ENCODE results near the gene ZNF606.

The ZNF606 gene

DNA sequence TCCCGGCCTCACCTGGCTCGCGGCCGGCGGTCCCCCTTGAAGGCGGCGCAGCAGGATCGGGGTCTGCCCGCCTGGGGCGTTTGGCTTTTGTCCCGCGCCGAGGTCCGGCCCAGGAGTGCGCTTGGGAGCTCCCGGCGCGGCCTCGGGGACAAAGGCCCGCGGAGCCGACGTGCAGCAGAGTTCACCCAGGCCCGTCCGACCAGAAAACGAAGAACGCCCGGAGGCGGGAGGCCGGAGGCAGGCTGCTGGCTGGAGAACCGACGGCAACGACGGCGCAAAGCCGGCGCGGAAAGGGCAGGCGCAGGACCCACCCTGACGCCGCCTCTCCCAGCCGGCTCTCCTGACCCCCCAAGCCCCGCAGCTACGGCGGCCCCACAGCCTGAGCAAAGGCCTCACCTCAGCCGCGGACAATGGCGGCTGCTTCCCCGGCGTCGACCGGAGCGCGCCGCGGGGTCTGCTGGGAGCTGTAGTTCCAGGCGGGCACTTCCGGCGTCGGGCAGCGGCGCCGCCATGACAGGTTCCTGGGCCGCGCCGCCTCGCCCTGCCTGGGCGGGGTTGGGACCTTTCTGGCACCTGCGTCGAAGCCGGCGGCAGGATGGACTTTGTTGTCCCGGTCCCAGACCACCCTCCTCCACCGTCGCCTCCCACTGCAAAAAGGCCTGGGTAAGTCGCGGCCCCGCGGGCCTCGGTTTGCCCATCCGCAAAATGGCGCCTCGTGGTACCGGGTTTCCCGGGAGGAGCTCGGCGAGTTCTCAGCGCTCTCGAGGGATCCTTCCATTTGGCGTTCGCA, at the start of gene ZNF606:
TSS of gene ZNF606 (minus strand) at position 437 of the 790 bp plus-strand sequence. CDS start 1,501 bp downstream, outside the sequence.
- Histone ChIP-seq H3K4me3 (peak within 1 kb of the TSS; percentile 61), H3K9me3 (peaks cover 21% of the 10 kb centered on the region), H3K27me3 (ENCODE audit: low read depth) (no peaks in the 10 kb centered on the region), H3K36me3 (replicated peaks) (peaks cover 3% of the 10 kb centered on the region; the same call in 1 of the 2 replicates), H3K4me1 (no peaks in the 10 kb centered on the region)
- in situ Hi-C loops (cut with MboI; ENCODE audit: low sequenced_read_pairs): no loop called here
- DNase-seq (ENCODE audit: low spot score in 2 of 2): peak; percentile 69 to 81

DNA sequence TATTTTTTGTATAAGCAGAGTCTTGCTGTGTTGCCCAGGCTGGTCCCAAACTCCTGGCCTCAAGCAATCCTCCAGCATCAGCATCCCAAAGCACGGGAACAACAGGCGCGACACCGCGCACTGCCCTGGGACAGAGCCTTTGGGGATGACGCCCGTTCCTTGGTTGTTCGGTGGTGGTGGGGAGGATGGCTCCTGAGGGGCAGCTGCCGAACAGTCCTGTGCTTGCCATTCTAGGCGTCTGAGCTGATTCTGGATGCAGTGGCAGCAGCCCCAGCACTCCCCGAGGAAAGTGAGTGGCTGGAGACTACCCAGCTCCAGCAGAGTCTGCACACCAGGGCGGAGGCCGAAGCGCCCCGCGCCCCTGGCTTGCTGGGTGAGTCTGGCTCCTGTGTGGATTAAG, 49.6 kb upstream of the ZNF606 start:
- Histone ChIP-seq H3K36me3 (replicated peaks) (no peaks in the 10 kb centered on the region), H3K4me3 (no peak overlapping the region), H3K4me1 (no peaks in the 10 kb centered on the region), H3K9me3 (peaks cover 7% of the 10 kb centered on the region; the same call in 1 of the 2 replicates), H3K27me3 (ENCODE audit: low read depth) (no peaks in the 10 kb centered on the region)
- no peak for DNase-seq (ENCODE audit: low spot score in 2 of 2)
- in situ Hi-C loops (cut with MboI; ENCODE audit: low sequenced_read_pairs): no loop called here

DNA sequence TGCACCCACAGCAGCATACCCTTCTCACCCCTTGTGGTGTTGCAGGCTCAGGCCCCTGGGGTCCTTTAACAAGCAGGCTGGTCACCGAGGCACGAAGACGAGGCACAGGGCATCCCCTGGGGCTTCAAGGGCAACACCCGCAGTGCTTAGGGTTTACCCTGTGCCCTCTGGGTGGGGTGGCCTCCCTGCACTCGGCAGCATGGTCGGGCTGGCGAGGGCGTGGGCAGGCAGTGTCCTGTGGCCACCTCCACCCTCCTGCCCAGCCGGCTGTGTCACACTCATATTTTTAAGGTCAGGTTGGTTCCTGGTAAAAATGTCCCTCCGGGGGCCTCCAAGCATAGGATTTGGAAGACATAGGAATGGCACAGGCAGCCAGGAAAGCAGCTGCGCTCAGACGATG, 45.1 kb upstream of the ZNF606 start:
- Histone ChIP-seq H3K9me3 (peaks cover 7% of the 10 kb centered on the region; the same call in 1 of the 2 replicates), H3K4me1 (no peaks in the 10 kb centered on the region), H3K4me3 (no peak overlapping the region), H3K36me3 (replicated peaks) (no peaks in the 10 kb centered on the region), H3K27me3 (ENCODE audit: low read depth) (no peaks in the 10 kb centered on the region)
- in situ Hi-C loops (cut with MboI; ENCODE audit: low sequenced_read_pairs): no loop called here
- no peak for DNase-seq (ENCODE audit: low spot score in 2 of 2)

DNA sequence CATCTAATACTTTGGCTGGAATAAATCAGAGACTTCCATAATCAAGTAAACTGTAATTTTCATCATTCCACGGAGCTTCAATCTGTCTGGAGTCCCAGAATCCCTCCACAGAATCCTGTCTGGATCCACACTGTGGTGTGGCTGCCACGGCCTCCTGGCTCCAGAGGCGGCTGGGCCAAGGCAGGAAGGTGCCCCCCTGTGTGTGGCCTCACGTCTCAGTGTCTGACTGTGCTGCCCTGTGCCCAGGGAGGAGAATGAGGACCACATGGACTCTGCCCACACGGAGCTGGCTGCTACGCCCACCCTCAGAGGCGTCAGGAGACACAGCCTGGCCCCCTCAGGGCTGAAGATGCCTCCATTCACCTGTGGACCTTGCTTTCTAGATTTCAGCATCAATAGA, 44.2 kb upstream of the ZNF606 start:
- Histone ChIP-seq H3K36me3 (replicated peaks) (no peaks in the 10 kb centered on the region), H3K4me1 (no peaks in the 10 kb centered on the region), H3K27me3 (ENCODE audit: low read depth) (no peaks in the 10 kb centered on the region), H3K4me3 (no peak overlapping the region), H3K9me3 (peaks cover under 1% of the 10 kb centered on the region; the same call in 1 of the 2 replicates)
- no peak for DNase-seq (ENCODE audit: low spot score in 2 of 2)
- in situ Hi-C loops (cut with MboI; ENCODE audit: low sequenced_read_pairs): no loop called here

DNA sequence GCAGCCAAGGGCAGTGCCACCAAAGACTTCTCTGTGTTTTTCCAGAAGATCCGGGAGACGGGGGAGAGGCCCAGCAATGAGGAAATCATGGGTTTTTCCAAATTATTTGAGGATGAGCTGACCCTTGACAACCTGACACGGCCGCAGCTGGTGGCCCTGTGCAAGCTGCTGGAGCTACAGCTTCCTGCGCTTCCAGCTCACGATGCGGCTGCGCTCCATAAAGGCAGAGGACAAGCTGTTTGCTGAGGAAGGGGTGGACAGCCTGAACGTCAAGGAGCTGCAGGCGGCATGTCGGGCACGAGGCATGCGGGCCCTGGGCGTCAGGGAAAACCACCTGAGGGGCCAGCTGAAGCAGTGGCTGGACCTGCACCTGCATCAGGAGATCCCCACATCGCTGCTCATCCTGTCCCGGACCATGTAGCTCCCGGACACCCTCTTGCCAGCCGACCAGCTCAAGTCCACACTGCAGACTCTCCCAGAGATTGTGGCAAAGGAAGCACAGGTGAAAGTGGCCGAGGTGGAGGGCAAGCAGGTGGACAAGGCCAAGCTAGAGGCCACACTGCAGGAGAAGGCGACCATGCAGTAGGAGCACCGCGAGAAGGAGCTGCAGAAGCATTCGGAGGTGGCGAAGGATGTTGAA, 42.9 kb upstream of the ZNF606 start:
- in situ Hi-C loops (cut with MboI; ENCODE audit: low sequenced_read_pairs): no loop called here

DNA sequence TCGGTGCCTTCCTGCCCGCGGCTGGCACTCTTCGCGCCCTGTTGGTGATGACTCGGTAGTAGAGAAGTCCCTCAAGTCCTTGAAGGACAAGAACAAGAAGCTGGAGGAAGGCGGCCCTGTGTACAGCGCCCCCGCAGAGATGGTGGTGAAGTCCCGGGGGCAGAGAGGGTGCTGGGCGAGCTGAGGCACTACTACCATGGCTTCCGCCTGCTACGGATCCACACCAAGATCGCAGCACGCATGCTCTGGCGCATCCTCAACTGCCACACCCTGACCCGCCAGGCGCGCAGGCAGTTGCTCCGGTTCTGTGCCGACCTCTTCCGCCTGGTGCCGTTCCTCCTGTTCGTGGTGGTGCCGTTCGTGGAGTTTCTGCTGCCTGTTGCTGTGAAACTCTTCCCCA, 42.3 kb upstream of the ZNF606 start:
- DNase-seq (ENCODE audit: low spot score in 2 of 2): peak in 1 of 2 experiments; percentile 11
- Histone ChIP-seq H3K27me3 (ENCODE audit: low read depth) (no peaks in the 10 kb centered on the region), H3K36me3 (replicated peaks) (no peaks in the 10 kb centered on the region), H3K4me1 (no peaks in the 10 kb centered on the region), H3K4me3 (no peak overlapping the region), H3K9me3 (no peaks in the 10 kb centered on the region)
- in situ Hi-C loops (cut with MboI; ENCODE audit: low sequenced_read_pairs): no loop called here

More for the DNA sequence above, 42.9 kb upstream of the ZNF606 start:
- Histone ChIP-seq H3K36me3 (replicated peaks) (no peaks in the 10 kb centered on the region), H3K4me3 (no peak overlapping the region), H3K9me3 (no peaks in the 10 kb centered on the region), H3K4me1 (no peaks in the 10 kb centered on the region), H3K27me3 (ENCODE audit: low read depth) (no peaks in the 10 kb centered on the region)
- DNase-seq (ENCODE audit: low spot score in 2 of 2): no peak

DNA sequence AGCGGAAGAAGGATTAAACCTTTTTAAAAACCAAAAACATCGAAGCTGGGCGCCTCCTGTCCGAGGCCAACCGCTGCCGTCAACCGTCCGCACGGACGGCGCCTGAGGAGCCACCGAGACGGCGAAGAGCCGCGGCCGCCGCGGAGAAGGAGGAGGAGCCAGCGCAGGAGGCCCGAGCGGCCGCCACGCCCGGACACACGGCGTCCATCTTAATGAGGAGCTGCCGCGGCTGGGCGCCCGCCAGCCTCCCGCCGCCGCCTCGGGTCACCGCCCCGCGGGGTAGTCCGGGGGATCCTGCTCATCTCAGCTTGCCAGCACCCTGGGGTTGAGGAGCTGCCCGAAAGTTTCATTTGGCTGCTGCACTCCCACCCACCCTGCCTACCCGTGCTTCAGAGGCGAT, 41.8 kb upstream of the ZNF606 start:
- Histone ChIP-seq H3K4me1 (no peaks in the 10 kb centered on the region), H3K27me3 (ENCODE audit: low read depth) (no peaks in the 10 kb centered on the region), H3K4me3 (no peak overlapping the region), H3K36me3 (replicated peaks) (no peaks in the 10 kb centered on the region), H3K9me3 (no peaks in the 10 kb centered on the region)
- DNase-seq (ENCODE audit: low spot score in 2 of 2): no peak
- in situ Hi-C loops (cut with MboI; ENCODE audit: low sequenced_read_pairs): no loop called here

DNA sequence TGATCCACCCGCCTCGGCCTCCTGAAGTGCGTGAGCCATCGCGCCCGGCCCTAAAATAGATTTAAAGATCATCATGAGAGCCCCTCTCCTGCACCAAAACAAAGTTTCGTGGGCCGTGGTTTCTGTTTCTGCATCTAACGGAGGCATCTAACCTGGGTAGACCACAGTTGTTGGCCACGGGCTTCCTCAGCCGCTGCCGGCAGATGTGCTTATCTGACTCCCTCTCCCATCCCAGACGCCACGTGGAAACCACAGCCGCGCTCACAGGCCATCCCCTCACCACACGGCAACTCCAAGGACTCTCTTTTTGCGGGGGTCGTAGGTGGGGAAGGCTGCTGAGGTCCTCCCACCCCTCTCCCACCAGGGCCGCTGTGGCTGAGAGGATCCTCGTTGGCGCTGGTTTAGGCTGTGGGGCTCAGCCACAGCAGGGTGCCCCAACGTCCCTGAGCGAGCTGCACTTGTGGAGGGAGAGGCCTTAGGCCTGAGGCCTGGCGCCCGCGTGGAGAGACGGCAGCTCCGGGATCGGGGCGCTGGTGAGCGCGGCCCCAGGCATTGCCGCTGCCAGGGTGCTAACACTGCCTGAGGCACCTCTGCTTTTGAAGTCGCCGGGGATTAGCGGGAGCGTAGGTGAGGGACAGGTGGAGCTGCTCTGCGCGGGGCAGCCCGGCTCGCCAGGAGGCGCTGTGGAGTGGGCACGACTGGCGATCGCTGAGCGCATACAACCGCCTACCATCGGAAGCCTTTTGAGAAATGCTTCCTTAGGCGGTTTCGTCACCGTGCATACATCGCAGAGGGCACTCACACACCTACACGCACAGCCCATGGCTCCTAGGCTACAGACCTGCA, 40.1 kb upstream of the ZNF606 start:
- no peak overlapping the region for H3K4me3 ChIP-seq
- H3K4me1 ChIP-seq: no peaks in the 10 kb centered on the region
- no peaks in the 10 kb centered on the region for H3K27me3 ChIP-seq (ENCODE audit: low read depth)
- no peak for DNase-seq (ENCODE audit: low spot score in 2 of 2)
- no peaks in the 10 kb centered on the region for H3K9me3 ChIP-seq
- in situ Hi-C loops (cut with MboI; ENCODE audit: low sequenced_read_pairs): no loop called here
- no peaks in the 10 kb centered on the region for H3K36me3 ChIP-seq (replicated peaks)

DNA sequence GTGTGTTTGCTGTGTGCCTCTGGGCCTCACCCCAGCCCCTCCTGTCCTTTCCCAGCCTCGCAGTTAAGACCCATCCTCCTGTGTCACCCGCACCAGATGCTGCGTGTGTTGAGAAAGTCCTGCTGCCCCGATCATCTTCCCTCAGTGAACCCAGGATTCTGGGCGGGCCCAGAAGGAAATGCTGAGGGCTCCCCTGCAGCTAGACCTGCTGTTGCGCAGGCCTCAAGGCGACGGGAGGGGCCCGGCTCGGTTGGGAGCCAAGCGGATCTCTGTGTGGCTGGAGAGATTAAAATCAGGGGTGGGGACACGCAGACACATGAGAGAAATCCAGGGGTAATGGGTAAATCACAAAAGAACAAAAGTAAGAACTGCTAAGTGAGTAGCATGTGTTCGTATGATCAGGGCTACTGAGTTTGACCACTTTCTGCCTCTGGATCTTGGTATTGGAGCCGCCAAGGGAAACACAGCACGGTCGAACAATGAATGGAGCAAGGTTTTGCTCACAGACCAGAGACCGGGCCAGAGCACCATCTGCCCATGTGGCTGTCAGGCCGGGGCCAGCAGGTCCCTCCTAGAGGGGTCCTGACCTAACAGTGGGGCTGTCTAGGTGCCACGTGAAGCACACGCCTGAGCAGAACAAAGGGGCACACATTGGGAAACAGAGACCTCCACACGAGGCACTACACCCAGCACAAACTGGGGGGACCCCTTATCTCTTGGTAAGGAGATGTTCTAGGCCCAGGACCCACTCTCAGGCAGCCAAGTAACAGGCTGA, 38.3 kb upstream of the ZNF606 start:
- Histone ChIP-seq H3K9me3 (no peaks in the 10 kb centered on the region), H3K4me3 (no peak overlapping the region), H3K27me3 (ENCODE audit: low read depth) (no peaks in the 10 kb centered on the region), H3K4me1 (no peaks in the 10 kb centered on the region), H3K36me3 (replicated peaks) (no peaks in the 10 kb centered on the region)
- in situ Hi-C loops (cut with MboI; ENCODE audit: low sequenced_read_pairs): no loop called here
- DNase-seq (ENCODE audit: low spot score in 2 of 2): no peak

DNA sequence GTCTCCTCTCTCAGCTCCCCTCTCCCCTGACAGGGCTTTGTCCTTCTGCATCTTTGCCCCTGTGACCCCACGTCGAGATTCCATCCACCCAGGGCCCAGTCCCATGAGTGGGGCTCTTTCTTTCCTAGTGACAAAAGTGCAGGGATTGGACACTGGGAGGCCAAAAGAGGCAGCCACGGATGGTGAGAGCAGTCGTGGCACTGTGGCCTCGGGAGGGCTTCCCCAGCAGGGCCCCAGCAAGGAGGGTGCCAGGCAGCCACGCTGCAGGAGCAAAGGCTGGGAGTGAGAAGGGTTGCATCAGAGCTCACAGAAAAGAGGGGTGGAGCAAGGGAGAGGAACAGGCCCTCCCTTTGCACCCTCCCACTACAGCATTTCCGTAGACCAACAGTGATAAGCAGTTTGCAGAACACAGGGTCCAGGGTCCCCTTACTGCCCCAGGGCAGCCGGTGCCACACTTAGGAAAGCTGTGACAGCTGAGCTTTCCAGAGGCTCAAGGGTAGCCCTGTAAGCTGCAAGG, 36.1 kb upstream of the ZNF606 start:
- no peaks in the 10 kb centered on the region for H3K36me3 ChIP-seq (replicated peaks)
- no peaks in the 10 kb centered on the region for H3K9me3 ChIP-seq
- no peaks in the 10 kb centered on the region for H3K4me1 ChIP-seq
- no peak overlapping the region for H3K4me3 ChIP-seq
- no peaks in the 10 kb centered on the region for H3K27me3 ChIP-seq (ENCODE audit: low read depth)
- no peak for DNase-seq (ENCODE audit: low spot score in 2 of 2)
- in situ Hi-C loops (cut with MboI; ENCODE audit: low sequenced_read_pairs): no loop called here

DNA sequence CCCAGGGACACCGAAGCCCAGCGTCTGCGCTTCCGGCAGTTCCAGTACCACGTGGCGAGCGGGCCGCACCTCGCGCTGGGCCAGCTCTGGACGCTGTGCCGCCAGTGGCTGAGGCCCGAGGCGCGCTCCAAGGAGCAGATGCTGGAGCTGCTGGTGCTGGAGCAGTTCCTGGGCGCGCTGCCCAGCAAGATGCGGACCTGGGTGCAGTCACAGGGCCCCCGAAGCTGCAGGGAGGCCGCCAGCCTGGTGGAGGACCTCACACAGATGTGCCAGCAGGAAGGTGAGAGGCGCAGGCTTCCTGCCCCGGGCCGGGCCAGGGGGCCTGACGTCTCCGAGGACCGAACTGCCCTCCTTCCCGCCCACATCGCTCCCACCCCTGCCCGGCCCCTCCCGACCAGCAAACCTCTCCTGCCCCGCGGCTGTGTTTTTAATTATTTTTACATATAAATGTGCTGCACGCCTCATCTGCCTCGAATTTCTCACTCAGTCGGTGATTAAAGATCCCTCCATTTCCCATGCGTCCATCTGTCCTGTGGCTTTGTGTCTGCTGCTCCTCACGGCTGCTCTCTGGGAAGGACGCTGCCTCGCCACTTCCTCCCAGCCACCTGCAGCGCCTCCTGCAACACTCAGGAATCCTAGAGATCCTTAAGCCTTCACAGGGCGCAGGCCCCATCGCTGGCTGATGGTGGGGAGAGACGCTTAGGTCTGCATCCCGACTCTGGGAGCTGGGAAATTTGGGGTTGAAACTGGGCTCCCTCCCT, 35.5 kb upstream of the ZNF606 start:
- H3K9me3 ChIP-seq: no peaks in the 10 kb centered on the region
- no peak overlapping the region for H3K4me3 ChIP-seq
- DNase-seq (ENCODE audit: low spot score in 2 of 2): no peak
- H3K4me1 ChIP-seq: no peaks in the 10 kb centered on the region
- no peaks in the 10 kb centered on the region for H3K36me3 ChIP-seq (replicated peaks)
- in situ Hi-C loops (cut with MboI; ENCODE audit: low sequenced_read_pairs): no loop called here
- H3K27me3 ChIP-seq (ENCODE audit: low read depth): no peaks in the 10 kb centered on the region

DNA sequence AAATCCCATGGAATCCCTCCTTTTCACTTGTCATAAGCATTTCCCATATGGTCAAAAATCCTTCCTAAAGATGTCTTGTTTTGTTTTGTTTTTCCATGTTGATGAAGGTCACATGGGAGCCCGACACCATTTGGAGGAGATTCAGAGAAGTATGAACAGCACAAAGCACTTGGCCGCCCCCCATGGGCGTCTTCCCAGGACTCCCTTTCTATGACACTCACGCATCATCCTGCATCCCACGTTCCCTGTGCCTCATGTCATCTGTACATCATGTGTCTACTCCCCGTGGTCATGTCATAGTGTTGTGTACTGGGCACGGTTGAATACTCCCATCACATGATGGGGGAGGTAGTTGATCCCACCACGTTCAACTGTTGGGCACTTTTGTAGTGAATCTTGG, 33.2 kb upstream of the ZNF606 start:
- in situ Hi-C loops (cut with MboI; ENCODE audit: low sequenced_read_pairs): no loop called here
- H3K27me3 ChIP-seq (ENCODE audit: low read depth): no peaks in the 10 kb centered on the region
- no peaks in the 10 kb centered on the region for H3K9me3 ChIP-seq

DNA sequence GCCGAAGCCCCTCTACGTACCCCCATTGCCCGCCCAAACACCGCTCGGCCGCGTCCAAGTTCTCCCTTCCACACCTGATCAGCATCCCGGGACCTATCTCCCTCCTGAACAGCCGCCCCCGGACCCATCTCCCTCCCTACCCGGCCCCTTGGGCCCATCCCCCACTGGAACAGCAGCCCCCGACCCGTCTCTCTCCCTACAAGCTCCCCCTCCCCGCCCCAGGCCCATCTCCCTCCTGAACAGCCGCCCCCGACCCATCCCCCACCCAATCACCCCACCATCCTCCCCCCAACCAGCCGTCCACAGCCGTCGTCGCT, 31.8 kb upstream of the ZNF606 start:
- Histone ChIP-seq H3K27me3 (ENCODE audit: low read depth) (no peaks in the 10 kb centered on the region), H3K36me3 (replicated peaks) (no peaks in the 10 kb centered on the region), H3K4me3 (no peak overlapping the region), H3K9me3 (no peaks in the 10 kb centered on the region), H3K4me1 (no peaks in the 10 kb centered on the region)
- in situ Hi-C loops (cut with MboI; ENCODE audit: low sequenced_read_pairs): no loop called here
- DNase-seq (ENCODE audit: low spot score in 2 of 2): no peak

More for the DNA sequence above, 33.2 kb upstream of the ZNF606 start:
- no peak for DNase-seq (ENCODE audit: low spot score in 2 of 2)
- Histone ChIP-seq H3K4me3 (no peak overlapping the region), H3K4me1 (no peaks in the 10 kb centered on the region), H3K36me3 (replicated peaks) (no peaks in the 10 kb centered on the region)
